IPS DF 4.7 (cell line): ENCODE data around the gene RAB40B.

Experiments used
- DNase-seq: peaks from one replicate; pipeline ENCODE4 v3.0.0-alpha.2; 2013; ENCODE audit warnings: low spot score; ENCODE audit errors: extremely low read depth

RAB40B gene

DNA sequence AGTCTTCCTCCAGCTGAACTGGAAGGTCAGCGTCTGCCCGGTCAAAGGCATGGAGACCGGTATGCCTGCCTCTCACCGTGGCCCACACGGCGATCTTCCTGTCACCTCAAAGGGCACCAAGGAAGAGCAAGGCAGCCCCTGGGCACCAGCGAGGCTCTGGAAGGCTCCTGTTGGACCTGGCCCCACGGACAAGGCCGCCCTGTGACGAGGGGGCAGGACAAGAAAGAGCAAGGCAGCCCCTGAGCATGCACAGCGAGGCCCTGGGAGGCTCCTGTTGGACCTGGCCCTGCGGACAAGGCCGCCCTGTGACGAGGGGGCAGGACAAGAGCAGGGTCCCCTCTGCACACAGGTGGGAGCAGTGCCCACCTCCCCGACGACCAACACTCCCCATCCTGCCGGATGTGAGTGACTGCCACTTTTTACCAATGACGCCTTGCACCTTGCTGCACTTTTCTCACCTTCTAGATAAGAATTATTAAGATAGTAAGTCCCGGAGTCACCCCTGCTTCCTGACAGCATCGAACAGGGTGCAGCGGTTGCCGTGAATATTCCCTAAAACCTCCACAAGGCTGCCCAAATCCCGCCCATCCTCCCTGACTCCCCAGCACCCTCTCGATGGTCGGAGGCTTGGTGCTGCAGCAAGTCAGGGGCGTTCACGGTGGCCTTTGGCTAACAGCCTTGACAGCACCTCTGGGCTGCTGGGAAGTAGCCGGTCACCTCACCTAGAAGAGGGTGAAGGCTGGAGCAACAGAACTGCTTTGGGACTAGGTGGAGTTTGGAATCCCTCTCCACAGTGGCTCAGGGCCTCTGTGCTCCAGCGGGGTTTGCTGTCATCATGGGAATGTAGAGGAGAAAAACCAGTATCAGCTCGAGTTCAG lies 44.6 kb downstream of the RAB40B start:
- no peak for DNase-seq

DNA sequence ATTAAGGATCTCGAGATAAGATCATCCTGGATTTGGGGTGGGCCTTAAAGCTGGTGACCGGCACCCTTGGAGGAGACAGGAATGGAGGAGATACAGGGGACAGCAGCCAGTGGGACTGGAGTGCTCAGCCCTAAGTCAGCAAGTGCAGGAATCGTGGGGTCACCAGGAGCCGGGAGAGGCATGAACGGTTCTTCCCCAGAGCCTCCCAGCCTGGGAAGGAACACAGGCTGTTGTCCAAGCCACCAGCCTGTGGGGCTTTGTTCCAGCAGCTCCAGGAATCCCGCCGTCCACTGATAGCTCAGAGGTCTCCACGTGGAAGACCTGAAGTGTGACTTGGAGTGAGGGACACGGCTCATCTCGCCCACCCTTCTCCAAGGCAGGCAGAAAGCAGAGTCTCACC lies 47.8 kb downstream of the RAB40B start:
- DNase-seq = no peak

DNA sequence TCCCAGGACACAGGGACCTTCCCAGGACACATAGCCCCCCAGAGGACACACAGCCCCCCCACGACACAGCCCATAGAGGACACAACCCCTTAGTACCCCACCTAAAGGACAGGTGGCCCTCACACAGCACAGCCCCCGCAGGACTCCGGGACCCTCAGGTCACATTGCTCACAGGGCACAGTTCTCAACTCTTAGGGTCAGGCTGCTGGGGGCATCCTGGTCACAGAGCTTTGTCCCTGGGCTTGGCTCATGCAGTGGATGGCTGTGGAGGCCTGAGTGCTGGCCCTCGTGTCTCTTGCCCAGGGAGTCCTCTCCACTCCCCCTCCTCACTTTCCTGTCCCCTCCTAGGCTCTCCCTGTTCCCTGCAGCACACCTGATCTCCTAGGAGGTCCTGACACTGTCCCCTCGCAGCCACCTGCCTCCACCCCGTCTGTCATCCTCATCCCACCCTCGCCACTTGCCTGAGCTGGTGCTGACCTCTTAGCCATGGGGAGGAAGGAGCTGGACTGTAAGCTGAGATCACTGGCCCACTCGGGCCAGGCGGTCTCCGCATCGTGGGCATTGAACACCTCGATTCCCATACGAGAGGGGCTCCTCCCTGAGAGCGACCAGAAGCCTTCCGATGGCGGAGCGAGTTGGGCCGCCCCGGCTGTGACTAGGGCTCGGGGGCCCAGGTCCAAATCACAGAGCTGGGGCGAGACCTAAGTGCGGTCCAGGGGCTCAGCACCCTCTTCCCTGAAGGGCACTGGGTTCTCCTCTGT lies 48.8 kb downstream of the RAB40B start:
- DNase-seq = no peak

DNA sequence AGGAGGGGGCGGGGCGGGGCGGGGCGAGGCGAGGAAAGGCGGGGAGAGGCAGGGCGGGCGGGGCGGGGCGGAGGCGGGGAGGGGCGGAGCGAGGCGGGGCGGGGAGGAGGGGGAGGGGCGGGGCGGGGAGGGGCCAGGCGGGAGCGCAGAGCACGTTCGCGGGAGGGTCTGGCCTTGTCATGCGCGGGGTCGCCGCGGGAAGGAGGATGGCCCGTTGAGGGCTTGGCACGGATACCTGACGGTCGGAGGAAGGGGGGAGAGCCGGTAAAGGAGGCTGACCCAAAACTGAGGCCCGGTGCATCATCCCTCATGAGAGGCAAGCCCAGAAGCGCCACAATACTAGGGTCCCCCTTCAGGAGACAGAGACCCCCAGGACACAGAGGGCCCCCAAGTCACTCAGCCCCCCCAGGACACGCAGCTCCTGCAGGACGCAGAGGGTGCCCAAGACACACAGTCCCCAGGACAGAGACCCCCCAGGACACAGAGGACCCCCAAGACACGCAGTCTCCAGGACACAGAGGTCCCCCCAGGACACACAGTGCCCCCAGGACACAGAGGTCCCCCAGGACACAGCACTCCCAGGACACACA lies 49.7 kb downstream of the RAB40B start:
- DNase-seq = no peak

DNA sequence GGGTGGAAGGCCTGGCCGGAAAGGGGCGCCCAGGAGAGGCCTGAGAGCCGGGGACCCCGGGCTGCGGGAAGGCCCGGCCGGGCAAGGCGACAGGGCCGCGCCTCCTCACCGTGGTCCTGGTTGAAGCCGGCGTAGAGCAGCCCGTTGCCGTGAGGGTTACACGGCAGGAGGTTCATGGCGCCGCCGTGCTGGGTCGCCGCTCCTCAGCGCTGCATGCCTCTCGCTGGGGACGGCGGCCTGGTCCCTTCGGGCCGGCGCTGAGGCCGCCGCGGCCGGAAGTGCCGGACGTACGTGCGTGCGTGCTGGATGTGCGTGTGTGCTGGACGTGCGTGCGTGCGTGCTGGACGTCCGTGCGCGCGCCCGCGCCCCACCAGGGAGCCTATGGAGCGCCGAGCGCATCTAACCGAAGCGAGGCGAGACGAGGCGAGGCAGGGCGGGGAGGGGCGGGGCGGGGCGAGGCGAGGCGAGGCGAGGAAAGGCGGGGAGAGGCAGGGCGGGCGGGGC lies 50.3 kb downstream of the RAB40B start, which contains the start of gene WDR45B:
Gene WDR45B, minus strand, starts transcription at position 280 of the 504 bp plus-strand sequence. Its CDS starts 104 bp downstream, at position 176.
- peak; percentile 44 for DNase-seq

DNA sequence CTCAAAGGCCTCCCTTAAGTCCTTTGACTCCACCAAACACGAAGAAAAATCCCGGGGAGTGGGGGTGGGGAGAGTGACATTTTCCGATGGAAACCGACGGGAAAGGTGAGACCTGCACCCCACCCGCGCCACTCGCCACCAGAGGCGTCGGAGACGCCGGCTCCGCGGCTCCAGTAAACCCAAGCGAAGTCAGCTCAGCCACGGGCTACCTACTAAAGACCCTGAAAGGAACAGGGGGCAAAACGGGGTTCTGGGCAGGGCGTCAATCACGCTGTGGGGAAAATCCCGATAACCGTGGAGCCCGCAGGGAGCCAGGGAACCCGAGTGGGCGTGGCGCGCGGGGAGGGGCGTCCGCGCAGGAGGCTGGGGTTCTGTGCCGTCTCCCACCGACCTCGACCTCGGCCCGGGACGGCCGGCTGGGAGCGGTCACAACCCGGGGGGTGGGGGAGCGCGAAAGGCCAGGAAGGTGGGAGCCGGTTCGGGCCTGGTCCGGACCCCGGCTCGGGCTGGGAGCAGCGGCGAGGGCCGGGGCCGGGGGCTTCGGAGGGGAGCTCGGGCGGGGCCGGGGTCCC lies 50.8 kb downstream of the RAB40B start:
- DNase-seq = no peak

DNA sequence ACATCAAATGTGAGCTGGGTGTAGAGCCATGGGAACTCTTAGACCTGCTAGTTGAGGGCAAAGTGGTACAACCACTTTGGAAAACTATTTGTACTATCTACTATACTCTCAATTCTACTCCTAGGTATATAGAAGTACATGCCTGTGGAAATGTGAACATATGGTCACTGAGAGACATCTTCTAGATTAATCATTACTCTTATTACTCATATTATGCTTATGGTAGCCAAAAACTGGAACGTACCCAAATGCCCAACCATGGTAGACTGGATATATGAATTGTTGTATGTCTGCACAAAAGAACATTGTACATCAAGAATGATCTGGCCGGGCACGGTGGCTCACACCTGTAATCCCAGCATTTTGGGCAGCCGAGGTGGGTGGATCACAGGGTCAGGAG lies 53.0 kb downstream of the RAB40B start:
- DNase-seq = no peak

DNA sequence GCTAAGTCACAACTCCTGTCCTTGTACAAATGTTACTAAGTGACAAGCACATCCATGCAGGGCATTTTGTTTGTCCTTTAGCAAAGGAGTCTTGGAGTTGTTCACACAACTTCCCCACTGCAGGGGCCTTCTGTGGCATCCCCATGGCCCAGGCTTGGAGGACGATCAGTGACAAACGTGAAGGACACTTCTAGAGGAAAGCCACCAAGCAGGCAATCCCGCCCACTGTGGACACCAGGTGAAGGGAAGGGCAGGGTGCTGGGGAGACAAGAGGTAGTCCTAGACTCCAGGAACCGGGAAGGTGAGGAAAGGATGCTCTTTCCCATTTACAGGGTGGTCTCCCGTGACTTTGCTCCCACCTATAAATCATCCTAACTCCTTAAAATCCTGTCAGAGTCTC lies 54.4 kb downstream of the RAB40B start:
- no peak for DNase-seq

DNA sequence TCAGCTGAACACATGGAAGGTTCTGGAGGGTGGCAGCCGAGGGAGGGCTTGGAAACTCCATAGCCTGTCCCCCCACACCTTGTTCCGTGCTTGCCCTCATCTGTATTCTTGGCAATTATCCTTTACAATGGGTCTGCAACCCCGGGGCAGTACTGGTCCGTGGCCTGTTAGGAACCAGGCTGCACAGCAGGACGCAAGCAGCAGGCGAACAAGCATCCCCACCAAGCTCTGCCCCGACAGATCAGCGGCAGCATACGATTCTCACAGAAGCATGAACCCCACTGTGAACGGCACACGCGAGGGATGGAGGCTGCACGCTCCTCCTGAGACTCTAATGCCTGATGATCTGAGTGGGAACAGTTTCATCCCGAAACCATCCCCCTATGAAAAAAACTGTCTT lies 56.5 kb downstream of the RAB40B start:
- no peak for DNase-seq

DNA sequence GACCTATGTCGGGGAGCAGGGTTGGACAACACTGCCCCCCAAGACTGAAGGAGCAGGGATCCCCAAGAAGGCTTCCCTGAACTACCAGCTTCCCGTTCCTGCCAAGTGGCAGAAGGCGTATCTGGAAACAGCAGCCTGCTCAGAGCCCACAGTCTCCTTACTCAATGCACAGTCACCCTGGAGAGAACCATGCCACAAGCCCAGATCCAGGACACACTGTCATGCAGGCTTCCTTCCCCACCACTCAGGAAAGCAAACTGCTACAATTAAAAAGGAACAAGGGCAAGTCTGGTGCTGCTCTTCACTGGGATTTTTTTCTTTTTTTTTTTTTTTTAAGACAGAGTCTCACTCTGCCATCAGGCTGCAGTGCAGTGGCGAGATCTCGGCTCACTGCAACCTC lies 58.5 kb downstream of the RAB40B start:
- DNase-seq = no peak

DNA sequence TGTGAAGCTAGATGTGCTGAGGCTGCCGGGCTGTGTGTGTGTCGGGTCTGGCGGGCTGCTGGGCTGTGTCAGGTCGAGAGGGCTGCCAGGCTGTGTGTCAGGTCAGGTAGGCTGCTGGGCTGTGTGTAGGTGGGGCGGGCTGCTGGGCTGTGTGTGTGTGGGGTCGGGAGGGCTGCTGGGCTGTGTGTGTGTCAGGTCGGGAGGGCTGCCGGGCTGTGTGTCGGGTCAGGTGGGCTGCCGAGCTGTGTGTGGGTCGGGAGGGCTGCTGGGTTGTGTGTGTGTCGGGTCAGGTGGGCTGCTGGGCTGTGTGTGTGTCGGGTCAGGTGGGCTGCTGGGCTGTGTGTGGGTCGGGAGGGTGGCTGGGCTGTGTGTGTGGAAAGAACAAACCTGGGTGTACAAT lies 58.9 kb downstream of the RAB40B start:
- no peak for DNase-seq

DNA sequence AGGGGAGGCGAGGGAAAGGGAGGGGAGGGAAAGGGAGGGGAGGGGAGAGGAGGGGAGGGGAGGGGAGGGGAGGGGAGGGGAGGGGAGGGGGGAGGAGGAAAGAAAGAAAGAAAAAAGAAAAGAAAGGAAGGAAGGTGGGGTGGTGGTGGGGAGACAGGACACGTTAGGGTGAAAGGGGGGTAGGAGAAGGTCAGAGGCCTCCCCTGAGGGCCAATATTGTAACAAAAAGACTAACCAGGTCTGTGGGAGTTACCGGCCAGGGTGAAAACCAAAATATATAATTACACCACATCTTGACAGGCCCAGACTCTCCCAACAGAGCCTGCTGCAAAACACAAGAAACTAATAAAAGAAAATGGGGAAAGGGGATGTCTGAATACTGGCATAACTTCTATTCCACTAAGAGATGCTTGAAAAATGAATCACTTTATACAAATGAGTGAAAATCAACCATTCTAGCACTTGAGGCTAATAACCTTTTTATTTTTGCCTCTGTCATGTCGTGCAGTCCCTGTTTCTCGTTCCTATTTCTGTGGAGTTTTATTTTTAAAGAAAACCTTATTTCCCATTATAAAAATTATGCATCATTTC lies 60.2 kb downstream of the RAB40B start:
- no peak for DNase-seq

DNA sequence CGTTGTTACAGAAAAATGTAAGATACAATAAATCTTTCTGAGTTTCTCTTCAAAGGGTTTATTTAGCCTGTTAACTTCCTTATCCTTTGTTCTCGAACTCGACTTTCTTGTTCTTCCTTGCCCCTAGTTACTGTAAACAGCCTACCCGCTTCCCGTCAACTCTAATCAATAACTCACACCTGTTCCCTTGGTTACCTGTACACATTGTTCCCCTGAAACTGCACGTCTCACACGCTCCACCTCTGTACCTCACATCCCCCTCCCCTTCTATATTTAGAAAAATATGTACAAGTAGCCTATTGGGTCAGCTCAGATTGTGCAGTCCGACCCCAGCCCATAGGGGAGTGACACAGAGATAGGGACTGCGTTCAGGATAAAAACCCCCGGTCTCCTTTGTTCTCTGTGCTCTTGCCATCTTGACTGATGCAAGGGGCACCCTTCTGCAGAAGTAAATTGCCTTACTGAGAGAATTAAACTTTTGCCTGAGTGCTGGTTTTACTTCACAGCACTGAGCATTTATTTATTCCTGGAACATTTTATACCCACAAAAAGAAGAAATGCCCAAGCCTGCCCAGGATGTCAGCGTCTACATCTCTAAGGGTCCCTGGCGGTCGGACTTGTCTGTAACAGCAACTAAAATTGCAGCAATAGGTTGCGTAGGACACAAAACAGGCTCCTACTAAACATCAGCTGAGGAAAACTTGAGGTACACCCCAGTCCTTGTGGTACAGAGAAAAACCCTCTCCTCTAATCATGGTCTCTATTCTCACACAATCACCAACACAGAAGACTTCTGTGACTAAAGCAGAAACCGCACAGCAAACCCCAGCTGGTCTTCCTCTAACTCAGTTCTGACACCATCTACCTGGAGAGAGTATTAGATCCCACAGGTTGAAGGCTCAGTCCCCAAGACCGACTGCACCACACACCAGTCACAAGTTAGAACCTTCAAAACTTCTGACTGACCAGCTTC lies 61.6 kb downstream of the RAB40B start:
- DNase-seq = no peak

DNA sequence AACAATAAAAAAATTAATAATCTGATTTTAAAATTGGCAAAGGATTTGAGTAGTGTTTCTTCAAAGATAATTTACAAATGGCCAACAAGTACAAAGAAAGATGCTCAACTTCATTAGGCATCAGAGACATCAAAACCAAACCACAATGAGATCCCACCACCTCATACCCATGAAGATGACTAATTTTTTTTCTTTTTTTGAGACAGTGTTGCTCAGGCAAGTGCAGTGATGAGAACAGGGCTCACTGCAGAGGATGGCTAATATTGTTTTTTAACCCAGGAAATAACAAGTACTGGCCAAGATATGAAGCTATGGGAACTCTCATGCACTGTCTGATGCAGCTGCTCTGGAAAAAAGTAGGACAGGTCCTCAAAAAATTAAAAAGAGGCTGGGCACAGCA lies 65.2 kb downstream of the RAB40B start:
- DNase-seq = no peak

DNA sequence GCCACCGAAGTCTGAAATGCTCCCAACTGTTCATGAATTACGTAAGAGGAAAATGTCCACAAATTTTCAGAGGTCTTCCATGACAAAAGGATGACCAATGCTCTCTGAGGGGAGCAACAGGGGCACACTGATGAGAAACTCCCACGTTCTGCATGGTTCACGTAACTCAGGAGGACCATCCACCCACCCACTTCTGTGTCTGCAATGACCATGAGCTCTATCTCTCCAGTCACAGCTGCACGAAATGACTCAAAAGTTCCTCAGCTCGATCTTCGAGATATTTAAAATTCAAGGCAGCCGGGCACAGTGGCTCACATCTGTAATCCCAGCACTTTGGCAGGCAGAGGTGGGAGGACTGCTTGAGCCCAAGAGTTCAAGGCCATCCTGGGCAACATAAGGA lies 66.0 kb downstream of the RAB40B start:
- no peak for DNase-seq

DNA sequence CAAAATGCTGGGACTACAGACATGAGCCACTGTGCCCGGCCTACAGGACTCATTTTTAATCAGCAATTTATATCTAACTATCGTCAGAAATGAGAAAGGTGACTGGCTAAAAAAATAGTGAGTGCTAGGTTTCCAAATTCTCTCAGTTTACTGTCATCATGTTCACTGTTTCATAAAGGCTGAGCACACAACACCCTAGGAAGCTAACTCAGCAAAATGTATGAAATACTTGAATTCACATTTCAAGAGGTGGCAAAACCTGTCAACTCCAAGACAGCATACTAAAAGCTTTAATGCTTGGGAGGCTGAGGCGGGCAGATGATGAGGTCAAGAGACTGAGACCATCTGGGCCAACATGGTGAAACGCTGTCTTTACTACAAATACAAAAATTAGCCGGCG lies 67.0 kb downstream of the RAB40B start:
- DNase-seq = no peak

DNA sequence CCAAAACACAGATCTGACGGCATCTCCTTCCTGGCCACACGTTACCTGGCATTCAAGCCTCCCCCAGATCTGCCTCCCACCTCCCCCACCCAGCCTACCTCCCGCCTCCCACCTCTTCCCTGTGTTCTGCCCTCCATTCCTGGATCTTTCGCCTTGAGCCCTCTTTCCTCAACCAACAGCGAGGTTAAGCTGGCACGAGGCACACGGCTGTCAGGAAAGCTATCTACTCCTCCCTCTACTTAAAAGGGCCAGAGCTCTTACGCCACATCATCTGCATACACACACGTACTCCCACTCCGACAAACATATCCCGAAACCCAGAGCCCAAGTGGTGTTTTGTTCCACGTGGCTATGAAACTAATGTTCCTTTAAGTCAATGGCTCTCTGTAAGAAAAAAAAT lies 68.3 kb downstream of the RAB40B start:
- DNase-seq = no peak

DNA sequence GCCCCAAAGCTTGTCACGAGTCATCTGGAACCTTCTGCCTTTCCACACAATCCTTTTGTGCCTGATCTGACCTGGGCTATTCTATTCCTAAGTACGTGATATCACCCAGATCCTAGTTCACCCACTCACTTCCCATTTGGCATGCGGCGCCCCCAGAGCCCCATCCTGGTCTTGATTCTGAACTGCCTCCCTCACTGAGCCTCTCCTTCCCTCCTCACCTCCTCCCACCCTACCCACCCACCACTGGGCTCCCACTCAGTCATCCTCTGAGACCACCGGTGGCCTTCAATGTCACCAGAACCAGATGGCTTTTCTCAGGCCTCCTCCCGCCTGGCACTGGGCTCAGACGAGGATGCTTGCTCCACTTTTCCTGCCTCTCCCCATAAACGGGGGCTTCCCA lies 68.8 kb downstream of the RAB40B start:
- no peak for DNase-seq

DNA sequence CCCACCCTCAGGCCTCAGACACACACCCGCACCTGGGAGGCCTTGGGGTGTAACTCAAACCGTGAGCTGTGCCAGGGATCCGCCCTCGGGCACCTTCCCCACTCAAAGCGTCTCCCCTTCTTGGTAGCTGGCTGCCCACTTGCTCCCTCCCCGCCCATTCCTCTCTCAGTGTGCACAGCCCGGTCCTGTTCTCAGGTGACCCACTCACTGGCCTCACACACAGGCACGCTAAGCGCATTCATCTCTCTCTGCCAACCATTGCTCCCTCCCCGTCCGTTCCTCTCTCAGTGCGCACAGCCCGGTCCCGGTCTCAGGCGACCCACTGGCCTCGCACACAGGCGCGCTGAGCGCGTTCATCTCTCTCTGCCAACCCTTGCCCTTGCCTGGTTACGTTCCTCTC lies 71.1 kb downstream of the RAB40B start:
- DNase-seq = no peak

DNA sequence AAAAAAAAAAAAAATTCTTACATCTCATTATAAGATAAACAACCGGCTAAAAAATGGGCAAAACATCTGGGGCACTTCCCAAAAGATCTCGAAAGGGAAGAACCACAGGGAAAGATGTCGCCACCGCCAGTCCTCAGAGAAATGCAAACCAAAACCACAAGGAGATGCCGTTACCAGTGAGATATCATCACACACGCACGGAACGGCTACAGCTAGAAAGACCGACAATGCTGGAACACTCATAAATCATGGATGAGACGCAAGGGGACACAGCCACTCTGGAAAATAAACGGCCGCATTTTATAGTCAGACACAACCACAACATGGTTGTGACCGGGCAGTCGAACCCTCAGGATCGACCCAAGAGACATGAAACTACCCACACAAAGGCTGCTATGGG lies 74.8 kb downstream of the RAB40B start:
- no peak for DNase-seq
